ENCODE measurements around the gene LETM1. TPM values are rescaled to one million over a fixed set of nuclear protein-coding genes. Genes with fewer than 3 reads are reported as not detected.

The LETM1 gene
- total RNA-seq, 1 experiment from 2014 or later, result 18.6 TPM

- Histone ChIP-seq H3K27ac (no peak overlapping the region), H3K4me1 (replicated peaks) (no peaks in the 10 kb centered on the region), H3K36me3 (0 out of 2 replicates have a peak, but pooled peaks cover 3% of the 10 kb centered on the region), H3K27me3 (replicated peaks) (no peaks in the 10 kb centered on the region), H3K4me3 (no peak overlapping the region), H3K9me3 (replicated peaks) (no peaks in the 10 kb centered on the region)
- DNase-seq (ENCODE audit: low read depth in 1 of 2, low spot score in 2 of 2), result no peak
Measured at GRCh38 chr4:1823545-1823932, 32.4 kb downstream of the LETM1 start.

- Histone ChIP-seq H3K4me3 (no peak overlapping the region), H3K4me1 (replicated peaks) (no peaks in the 10 kb centered on the region), H3K9me3 (replicated peaks) (no peaks in the 10 kb centered on the region), H3K36me3 (0 out of 2 replicates have a peak, but pooled peaks cover 3% of the 10 kb centered on the region), H3K27me3 (replicated peaks) (no peaks in the 10 kb centered on the region), H3K27ac (no peak overlapping the region)
- no peak for DNase-seq (ENCODE audit: low read depth in 1 of 2, low spot score in 2 of 2)
Measured at GRCh38 chr4:1822568-1823544, 33.1 kb downstream of the LETM1 start.

- Histone ChIP-seq H3K36me3 (0 out of 2 replicates have a peak, but pooled peaks cover 3% of the 10 kb centered on the region), H3K9me3 (replicated peaks) (no peaks in the 10 kb centered on the region), H3K27me3 (replicated peaks) (no peaks in the 10 kb centered on the region), H3K27ac (no peak overlapping the region), H3K4me1 (replicated peaks) (no peaks in the 10 kb centered on the region), H3K4me3 (no peak overlapping the region)
- no peak for DNase-seq (ENCODE audit: low read depth in 1 of 2, low spot score in 2 of 2)
Measured at GRCh38 chr4:1821679-1822567, 34.0 kb downstream of the LETM1 start.

GRCh38 chr4:1819816-1820215 is 36.1 kb downstream of the LETM1 start:
- Histone ChIP-seq H3K27ac (no peak overlapping the region), H3K4me1 (replicated peaks) (no peaks in the 10 kb centered on the region), H3K4me3 (no peak overlapping the region), H3K27me3 (replicated peaks) (no peaks in the 10 kb centered on the region), H3K9me3 (replicated peaks) (no peaks in the 10 kb centered on the region), H3K36me3 (0 out of 2 replicates have a peak, but pooled peaks cover 8% of the 10 kb centered on the region)
- DNase-seq (ENCODE audit: low read depth in 1 of 2, low spot score in 2 of 2), result no peak

- Histone ChIP-seq H3K27ac (no peak overlapping the region), H3K4me3 (no peak overlapping the region), H3K9me3 (replicated peaks) (no peaks in the 10 kb centered on the region), H3K36me3 (0 out of 2 replicates have a peak, but pooled peaks cover 7% of the 10 kb centered on the region), H3K27me3 (replicated peaks) (no peaks in the 10 kb centered on the region), H3K4me1 (replicated peaks) (no peaks in the 10 kb centered on the region)
- no peak for DNase-seq (ENCODE audit: low read depth in 1 of 2, low spot score in 2 of 2)
Measured at GRCh38 chr4:1819284-1819683, 36.7 kb downstream of the LETM1 start.

GRCh38 chr4:1815997-1816860 is 39.7 kb downstream of the LETM1 start:
- DNase-seq (ENCODE audit: low read depth in 1 of 2, low spot score in 2 of 2), result no peak

GRCh38 chr4:1815096-1815996 is 40.6 kb downstream of the LETM1 start:
- Histone ChIP-seq H3K4me1 (replicated peaks) (no peaks in the 10 kb centered on the region), H3K27ac (no peak overlapping the region), H3K4me3 (no peak overlapping the region), H3K27me3 (replicated peaks) (no peaks in the 10 kb centered on the region), H3K9me3 (replicated peaks) (no peaks in the 10 kb centered on the region), H3K36me3 (0 out of 2 replicates have a peak, but pooled peaks cover 5% of the 10 kb centered on the region)
- no peak for DNase-seq (ENCODE audit: low read depth in 1 of 2, low spot score in 2 of 2)

More at GRCh38 chr4:1815997-1816860, 39.7 kb downstream of the LETM1 start:
- Histone ChIP-seq H3K4me1 (replicated peaks) (no peaks in the 10 kb centered on the region), H3K27ac (no peak overlapping the region), H3K9me3 (replicated peaks) (no peaks in the 10 kb centered on the region), H3K27me3 (replicated peaks) (no peaks in the 10 kb centered on the region), H3K4me3 (no peak overlapping the region), H3K36me3 (0 out of 2 replicates have a peak, but pooled peaks cover 5% of the 10 kb centered on the region)

- H3K9me3 ChIP-seq (replicated peaks), result no peaks in the 10 kb centered on the region
- H3K27ac ChIP-seq, result no peak overlapping the region
- no peak for DNase-seq (ENCODE audit: low read depth in 1 of 2, low spot score in 2 of 2)
- no peaks in the 10 kb centered on the region for H3K27me3 ChIP-seq (replicated peaks)
- H3K36me3 ChIP-seq, result 0 out of 2 replicates have a peak, but pooled peaks cover 5% of the 10 kb centered on the region
- no peaks in the 10 kb centered on the region for H3K4me1 ChIP-seq (replicated peaks)
- no peak overlapping the region for H3K4me3 ChIP-seq
Measured at GRCh38 chr4:1814453-1814852, 41.5 kb downstream of the LETM1 start.

- H3K27ac ChIP-seq, result no peak overlapping the region
- H3K27me3 ChIP-seq (replicated peaks), result no peaks in the 10 kb centered on the region
- H3K9me3 ChIP-seq (replicated peaks), result no peaks in the 10 kb centered on the region
- no peak overlapping the region for H3K4me3 ChIP-seq
- no peaks in the 10 kb centered on the region for H3K4me1 ChIP-seq (replicated peaks)
- H3K36me3 ChIP-seq, result 0 out of 2 replicates have a peak, but pooled peaks cover 5% of the 10 kb centered on the region
- no peak for DNase-seq (ENCODE audit: low read depth in 1 of 2, low spot score in 2 of 2)
Measured at GRCh38 chr4:1813915-1814314, 42.0 kb downstream of the LETM1 start.

GRCh38 chr4:1813231-1813630 is 42.7 kb downstream of the LETM1 start:
- no peak for DNase-seq (ENCODE audit: low read depth in 1 of 2, low spot score in 2 of 2)
- 0 out of 2 replicates have a peak, but pooled peaks cover 5% of the 10 kb centered on the region for H3K36me3 ChIP-seq
- H3K27ac ChIP-seq, result no peak overlapping the region
- H3K4me3 ChIP-seq, result no peak overlapping the region
- no peaks in the 10 kb centered on the region for H3K9me3 ChIP-seq (replicated peaks)
- no peaks in the 10 kb centered on the region for H3K27me3 ChIP-seq (replicated peaks)
- H3K4me1 ChIP-seq (replicated peaks), result no peaks in the 10 kb centered on the region

GRCh38 chr4:1812720-1813119 is 43.2 kb downstream of the LETM1 start:
- Histone ChIP-seq H3K36me3 (0 out of 2 replicates have a peak, but pooled peaks cover 5% of the 10 kb centered on the region), H3K27ac (no peak overlapping the region), H3K27me3 (replicated peaks) (no peaks in the 10 kb centered on the region), H3K9me3 (replicated peaks) (no peaks in the 10 kb centered on the region), H3K4me3 (no peak overlapping the region), H3K4me1 (replicated peaks) (no peaks in the 10 kb centered on the region)
- DNase-seq (ENCODE audit: low read depth in 1 of 2, low spot score in 2 of 2), result no peak

- DNase-seq (ENCODE audit: low read depth in 1 of 2, low spot score in 2 of 2), result no peak
- no peak overlapping the region for H3K27ac ChIP-seq
- no peak overlapping the region for H3K4me3 ChIP-seq
- H3K9me3 ChIP-seq (replicated peaks), result no peaks in the 10 kb centered on the region
- no peaks in the 10 kb centered on the region for H3K4me1 ChIP-seq (replicated peaks)
- H3K36me3 ChIP-seq, result 0 out of 2 replicates have a peak, but pooled peaks cover 1% of the 10 kb centered on the region
- H3K27me3 ChIP-seq (replicated peaks), result no peaks in the 10 kb centered on the region
Measured at GRCh38 chr4:1810765-1811164, 45.2 kb downstream of the LETM1 start.

All from SJSA1 (cell line).